Lung (tissue), 12 donors: ENCODE data around the gene ITGA8. TPM values are rescaled to one million over a fixed set of nuclear protein-coding genes. Genes with fewer than 3 reads are reported as not detected.

Source experiments
- ATAC-seq: fragments of 200-7000 bp; cut with Tn5 transposase; one replicate; pipeline ENCODE4 v1.9.1; 2020; ENCODE audit warnings: moderate number of reproducible peaks; ENCODE audit not compliant: insufficient read depth, low FRiP score
- DNase-seq, 3 donors: peaks; one replicate each; pipeline ENCODE4 v3.0.0-alpha.2; 2013 to 2017
- H3K27ac ChIP-seq, 2 donors: one replicate each; pipeline ENCODE4 v1.5.1; 2013; ENCODE audit warnings: mild to moderate bottlenecking in 2 of 2, moderate library complexity in 2 of 2, control low read depth in 1 of 2, inconsistent platforms in 1 of 2, low read depth in 1 of 2, low read length in 1 of 2
- H3K27me3 ChIP-seq, 3 donors: one replicate each; pipeline ENCODE4 v1.5.1; 2013; ENCODE audit warnings: low read length in 2 of 3; ENCODE audit not compliant: control insufficient read depth in 3 of 3, insufficient read depth in 3 of 3
- H3K36me3 ChIP-seq, 4 donors: one replicate each; pipeline ENCODE4 v1.5.1; 2013; ENCODE audit warnings: low read length in 4 of 4, mild to moderate bottlenecking in 1 of 4, moderate library complexity in 1 of 4; ENCODE audit not compliant: control insufficient read depth in 4 of 4, insufficient read depth in 4 of 4
- H3K4me1 ChIP-seq, 5 donors: one replicate each; pipeline ENCODE4 v1.5.1; 2013; ENCODE audit warnings: low read length in 5 of 5, mild to moderate bottlenecking in 2 of 5, moderate library complexity in 1 of 5; ENCODE audit not compliant: control insufficient read depth in 5 of 5, insufficient read depth in 5 of 5
- H3K4me3 ChIP-seq: one replicate; pipeline ENCODE4 v1.5.1; 2013; ENCODE audit warnings: mild to moderate bottlenecking, control low read depth, moderate library complexity
- H3K9ac ChIP-seq, 2 donors: one replicate each; pipeline ENCODE4 v1.5.1; 2013; ENCODE audit warnings: low read length in 2 of 2, control low read depth in 1 of 2; ENCODE audit not compliant: insufficient read depth in 1 of 2
- H3K9me3 ChIP-seq, 4 donors: one replicate each; pipeline ENCODE4 v1.5.1; 2013; ENCODE audit warnings: low read length in 3 of 4, mild to moderate bottlenecking in 1 of 4, moderate library complexity in 1 of 4; ENCODE audit not compliant: control insufficient read depth in 4 of 4, insufficient read depth in 3 of 4
- CTCF ChIP-seq: IDR thresholded peaks from 2 replicates; pipeline ENCODE4 v1.5.1; 2012; ENCODE audit warnings: mild to moderate bottlenecking; ENCODE audit errors: control extremely low read depth, extremely low read depth
- WGBS, 2 donors: extraction: QIAGEN DNeasy Blood & Tissue Kit; methylation state at CpG; one replicate each; pipeline ENCODE4 v1.1.7; 2013; 5-methylcytosine and 5-hydroxymethylcytosine counted together
- polyA plus RNA-seq, 2 donors: library from polyadenylated mRNA; stranded (reverse); fragments of 200-250 nt; gene quantifications; one replicate each; pipeline ENCODE4 v1.2.1, GENCODE V29; 2013
- total RNA-seq, 2 donors: library from RNA; depleted of rRNA in 1 of 2; stranded (reverse); fragments of >200 nt in 1 of 2; gene quantifications; one replicate each; pipeline ENCODE4 v1.2.1, GENCODE V29; 2014 to 2021
- donor health status: control.
- donor health status: control.
- donor health status: Bipolar disorder and iron deficiency.
- donor health status: healthy.
- donor health status: DM: yes; HTN: yes; CAD: no.

Gene ITGA8
- total and polyA plus RNA-seq, 4 donors = 3.9 to 124 (median 13.6) TPM

DNA sequence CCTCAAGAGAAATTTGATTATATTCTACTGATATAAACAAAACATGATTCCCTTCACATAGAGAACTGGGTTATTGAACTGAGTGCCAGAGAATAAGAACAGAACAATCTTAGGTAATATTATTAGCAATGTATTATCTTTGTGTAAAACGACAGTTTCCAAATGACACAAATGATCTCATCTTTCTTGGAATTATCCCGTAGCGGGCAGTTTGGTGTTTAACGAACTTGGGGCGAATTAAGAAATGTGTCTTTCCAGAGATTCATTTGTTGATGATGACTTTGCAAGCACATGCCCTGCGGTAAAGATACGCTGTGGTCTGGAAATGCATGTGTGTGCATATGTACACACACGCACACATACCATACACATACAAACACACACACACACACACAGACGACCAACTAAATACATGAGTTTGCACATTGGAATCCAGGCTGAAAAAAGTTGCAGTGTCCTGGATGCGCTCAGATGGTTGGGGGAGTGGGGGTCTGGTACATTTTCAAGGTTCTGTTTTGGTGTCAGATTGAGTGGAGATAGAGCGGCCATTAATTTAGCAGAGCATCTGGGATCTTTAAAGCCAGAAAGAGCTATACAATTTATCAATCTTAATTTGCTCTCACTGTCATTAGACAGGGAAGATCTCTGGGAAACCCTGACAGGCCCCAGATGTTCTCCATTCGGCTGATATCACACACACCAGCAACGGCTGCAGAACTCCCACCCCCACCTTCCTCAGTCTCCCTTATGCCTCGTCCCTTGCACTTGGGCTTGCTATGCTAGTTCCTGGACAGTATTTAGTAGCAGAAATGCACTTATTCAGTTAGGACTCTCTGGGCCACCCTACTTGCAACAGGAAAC lies 236.3 kb downstream of the ITGA8 start:
- 72 to 78% methylated on average over 14 of the region's 14 CpGs for WGBS, 2 donors
- Histone ChIP-seq H3K4me1 (peaks cover 0 to 40% (median 17%) of the 10 kb centered on the region in 5 donors), H3K36me3 (no peaks in the 10 kb centered on the region), H3K27ac (no peak overlapping the region), H3K4me3 (no peak overlapping the region), H3K27me3 (no peaks in the 10 kb centered on the region), H3K9ac (no peak overlapping the region), H3K9me3 (peaks cover 0 to 2% (median 0%) of the 10 kb centered on the region in 4 donors)
- no peak for TF ChIP-seq CTCF
- DNase-seq (peak; percentile 52 to 74 (median 67)), ATAC-seq (no peak)

- no peak overlapping the region for H3K4me3 ChIP-seq
- no peak for TF ChIP-seq CTCF
- H3K36me3 ChIP-seq = no peaks in the 10 kb centered on the region
- no peak overlapping the region for H3K27ac ChIP-seq
- peaks cover 0 to 39% (median 17%) of the 10 kb centered on the region in 5 donors for H3K4me1 ChIP-seq
- ATAC-seq (no peak), DNase-seq (peak in 2 of 3 donors; percentile 5 to 10)
- no peaks in the 10 kb centered on the region for H3K27me3 ChIP-seq
- H3K9me3 ChIP-seq = peaks cover 0 to 4% (median 0%) of the 10 kb centered on the region in 4 donors
- 53 to 71% methylated on average over 2 of the region's 2 CpGs for WGBS, 2 donors
- H3K9ac ChIP-seq = no peak overlapping the region
Observed at GRCh38 chr10:15482156-15482555, 237.6 kb downstream of the ITGA8 start.

DNA sequence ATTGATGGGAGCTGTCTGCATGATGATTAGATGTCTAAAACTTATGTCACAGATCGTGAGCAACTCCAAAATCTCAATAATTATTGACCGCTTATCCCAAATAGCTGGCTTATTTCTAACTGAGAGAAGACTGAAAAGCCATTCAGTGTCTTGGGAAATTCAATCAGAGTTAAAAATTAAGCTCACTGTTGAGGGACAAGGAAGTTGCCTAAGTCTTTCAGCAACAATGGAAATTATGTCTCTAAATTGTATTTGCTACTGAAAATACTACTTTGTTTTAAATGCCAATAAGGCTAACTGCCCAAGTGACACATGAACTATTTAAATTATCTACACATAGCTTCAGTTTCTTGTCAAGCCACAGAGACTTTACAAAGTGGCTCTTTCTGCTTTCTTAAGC lies 240.8 kb downstream of the ITGA8 start:
- H3K4me3 ChIP-seq = no peak overlapping the region
- ATAC-seq (no peak), DNase-seq (no peak)
- no peak for TF ChIP-seq CTCF
- H3K9me3 ChIP-seq = peaks cover 0 to 6% (median 0%) of the 10 kb centered on the region in 4 donors
- H3K36me3 ChIP-seq = no peaks in the 10 kb centered on the region
- peaks cover 0 to 13% (median 3%) of the 10 kb centered on the region in 5 donors for H3K4me1 ChIP-seq
- 61 to 73% methylated on average over 2 of the region's 2 CpGs for WGBS, 2 donors
- H3K27me3 ChIP-seq = no peaks in the 10 kb centered on the region
- no peak overlapping the region for H3K9ac ChIP-seq
- H3K27ac ChIP-seq = no peak overlapping the region
